Stimulated activated CD8-positive, alpha-beta memory T cell treated with anti-CD3 and anti-CD28 coated beads, Interleukin-15, amount 100 ng/mL, for 4 hours (primary cell): ENCODE data around the gene MTIF2.
"Not testable (repeated sequence)": the region's sequence is repeated elsewhere in the genome, so short reads cannot be mapped to it uniquely, and the experiment has no call there.

Experiments used
- DNase-seq, 2 donors: peaks; one replicate each; pipeline ENCODE4 v3.0.0-alpha.2; 2020; ENCODE audit warnings: low read depth in 2 of 2

Gene MTIF2

DNA sequence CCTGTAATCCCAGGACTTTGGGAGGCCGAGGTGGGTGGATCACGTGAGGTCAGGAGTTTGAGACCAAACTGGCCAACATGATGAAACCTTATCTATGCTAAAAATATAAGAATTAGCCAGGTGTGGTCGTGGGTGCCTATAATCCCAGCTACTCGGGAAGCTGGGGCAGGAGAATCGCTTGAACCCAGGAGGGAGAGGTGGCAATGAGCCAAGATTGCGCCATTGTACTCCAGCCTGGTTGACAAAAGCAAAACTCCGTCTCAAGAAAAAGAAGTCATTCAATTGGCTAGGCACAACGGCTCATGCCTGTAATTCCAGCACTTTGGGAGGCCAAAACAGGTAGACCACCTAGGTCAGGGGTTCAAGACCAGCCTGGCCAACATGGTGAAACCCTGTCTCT, 27.4 kb downstream of the MTIF2 start:
- not testable (repeated sequence) for DNase-seq

DNA sequence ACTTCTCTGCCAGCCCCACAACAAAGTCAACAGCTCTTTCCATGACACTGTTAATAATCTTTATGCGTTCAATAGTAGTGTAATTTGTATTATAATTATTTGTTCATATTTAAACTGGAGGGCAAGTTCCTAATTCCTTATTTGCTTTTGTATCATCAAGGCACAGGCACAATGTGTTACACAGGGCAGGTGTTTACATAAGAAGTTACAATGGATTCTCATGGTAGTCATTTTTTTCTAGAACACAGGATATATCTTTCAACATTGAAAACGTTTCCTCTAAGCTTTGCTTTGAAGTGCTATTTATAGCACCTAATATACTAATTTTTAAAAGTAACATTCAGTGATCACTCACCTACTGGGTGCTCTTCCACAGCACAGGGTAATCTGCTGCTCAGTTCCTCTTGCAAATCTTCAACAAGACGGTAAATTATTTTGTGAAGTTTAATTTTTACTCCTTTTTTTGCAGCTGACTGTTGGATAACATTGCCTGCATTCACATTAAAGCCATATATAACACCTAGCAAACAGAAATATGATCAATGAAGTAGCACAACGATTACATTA, 29.3 kb downstream of the MTIF2 start:
- DNase-seq, result no peak

DNA sequence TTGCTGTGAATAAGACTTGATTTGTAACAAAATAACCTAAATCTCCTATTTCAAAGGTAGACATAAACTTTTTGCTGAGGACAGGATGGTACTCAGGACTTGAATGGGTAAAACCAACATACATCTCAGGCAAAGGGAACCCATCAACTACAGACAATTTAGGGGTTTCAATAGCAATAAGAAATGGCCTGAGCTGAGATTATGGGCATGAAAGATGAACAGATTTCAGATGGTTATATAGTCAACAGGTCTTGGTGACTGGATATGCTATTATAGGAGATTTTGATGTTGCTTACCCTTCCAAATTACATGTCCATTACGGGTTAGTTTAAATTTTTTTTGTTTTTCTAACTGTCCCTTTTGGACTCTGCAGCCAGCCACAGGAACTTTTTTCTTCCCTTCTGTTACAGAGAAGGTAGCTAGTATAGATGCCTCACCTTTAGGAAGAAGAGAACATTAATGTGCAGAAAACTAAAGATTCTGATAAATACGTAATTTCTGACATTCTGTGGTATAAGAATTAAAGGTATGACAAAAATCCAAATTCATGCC, 32.0 kb downstream of the MTIF2 start:
- no peak for DNase-seq

DNA sequence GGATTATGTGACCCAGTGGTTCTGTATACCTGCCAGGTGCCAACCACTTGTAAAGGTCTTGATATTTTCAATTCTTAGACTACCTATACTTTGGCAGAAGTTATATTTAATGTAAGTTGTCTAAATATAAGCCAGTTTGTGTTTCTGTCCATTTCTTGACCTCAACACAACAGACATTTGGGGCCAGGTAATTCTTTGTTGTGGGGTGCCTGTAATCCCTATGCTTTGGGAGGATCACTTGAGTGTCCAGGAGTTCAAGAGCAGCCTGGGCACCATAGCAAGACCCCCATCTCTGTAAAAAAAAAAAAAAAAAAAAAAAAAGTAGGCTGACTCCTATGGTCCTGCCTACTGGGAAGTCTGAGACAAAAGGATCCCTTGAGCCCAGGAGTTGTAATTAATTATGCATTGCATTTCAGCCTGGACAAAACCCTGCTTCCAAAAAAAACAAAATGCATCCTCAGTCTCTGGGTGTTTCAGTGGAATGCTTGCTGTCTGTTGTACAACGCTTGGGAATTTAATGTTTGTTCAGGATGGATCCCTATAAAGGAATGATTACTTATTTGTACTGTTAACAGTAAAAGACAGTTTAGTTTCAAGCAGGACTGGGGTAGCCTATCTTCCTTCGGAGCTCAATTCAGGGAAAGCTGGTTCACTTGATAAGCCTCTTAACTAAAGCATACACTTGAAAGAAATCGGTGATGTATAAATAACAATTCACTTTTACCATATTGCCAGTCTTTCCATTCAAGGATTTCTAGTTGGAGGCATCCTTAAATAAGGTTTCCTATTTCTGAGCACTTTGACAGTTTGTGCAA, 33.1 kb downstream of the MTIF2 start:
- no peak for DNase-seq

DNA sequence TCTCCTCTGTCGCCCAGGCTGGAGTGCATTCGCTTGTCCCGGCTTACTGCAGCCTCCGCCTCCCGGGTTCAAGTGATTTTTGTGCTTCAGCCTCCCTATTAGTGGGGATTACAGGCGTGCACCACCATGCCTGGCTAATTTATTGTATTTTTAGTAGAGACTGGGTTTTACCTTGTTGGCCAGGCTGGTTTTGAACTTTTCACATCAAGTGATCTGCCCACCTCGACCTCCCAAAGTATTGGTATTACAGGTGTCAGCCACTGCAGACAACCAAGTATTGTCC, 35.4 kb downstream of the MTIF2 start:
- DNase-seq, result no peak

DNA sequence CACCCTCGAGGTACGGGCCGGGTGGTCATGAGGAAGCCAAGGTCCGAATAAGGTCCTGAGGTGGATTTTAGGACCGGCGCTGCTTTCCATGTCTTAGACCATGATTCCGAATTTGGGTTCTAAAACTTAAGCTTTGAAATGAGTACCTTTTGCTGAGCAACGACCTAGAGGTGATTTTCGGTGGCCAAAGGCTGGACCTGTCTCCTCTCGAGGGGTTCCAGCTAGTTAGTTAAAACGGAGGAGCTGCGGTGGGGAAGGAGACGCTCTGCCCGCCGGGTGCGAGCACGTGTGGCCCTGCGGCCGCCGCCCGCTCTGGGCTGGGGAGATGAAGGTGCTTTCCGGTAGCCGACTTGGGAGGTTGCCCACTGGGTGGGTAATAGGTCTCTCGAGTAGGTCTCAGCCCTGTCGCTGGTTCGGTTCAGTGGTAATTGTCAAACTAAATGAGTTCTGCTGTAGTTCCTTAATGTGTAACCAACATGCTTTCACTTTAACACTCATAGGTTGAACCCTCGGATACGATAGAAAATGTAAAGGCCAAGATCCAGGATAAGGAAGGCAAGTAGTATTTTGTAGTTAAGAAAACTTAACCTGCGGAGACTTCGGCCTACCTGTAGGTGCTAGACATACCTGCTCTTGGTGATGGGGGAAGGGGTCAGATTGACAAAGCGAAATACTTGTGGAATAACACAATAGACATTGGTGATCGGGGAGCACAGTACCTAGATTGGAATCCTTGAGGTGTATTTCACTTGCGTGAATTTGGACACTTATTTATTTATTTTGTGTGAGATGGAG, 36.0 kb downstream of the MTIF2 start:
- peak in 1 of 2 donors; percentile 34 for DNase-seq

DNA sequence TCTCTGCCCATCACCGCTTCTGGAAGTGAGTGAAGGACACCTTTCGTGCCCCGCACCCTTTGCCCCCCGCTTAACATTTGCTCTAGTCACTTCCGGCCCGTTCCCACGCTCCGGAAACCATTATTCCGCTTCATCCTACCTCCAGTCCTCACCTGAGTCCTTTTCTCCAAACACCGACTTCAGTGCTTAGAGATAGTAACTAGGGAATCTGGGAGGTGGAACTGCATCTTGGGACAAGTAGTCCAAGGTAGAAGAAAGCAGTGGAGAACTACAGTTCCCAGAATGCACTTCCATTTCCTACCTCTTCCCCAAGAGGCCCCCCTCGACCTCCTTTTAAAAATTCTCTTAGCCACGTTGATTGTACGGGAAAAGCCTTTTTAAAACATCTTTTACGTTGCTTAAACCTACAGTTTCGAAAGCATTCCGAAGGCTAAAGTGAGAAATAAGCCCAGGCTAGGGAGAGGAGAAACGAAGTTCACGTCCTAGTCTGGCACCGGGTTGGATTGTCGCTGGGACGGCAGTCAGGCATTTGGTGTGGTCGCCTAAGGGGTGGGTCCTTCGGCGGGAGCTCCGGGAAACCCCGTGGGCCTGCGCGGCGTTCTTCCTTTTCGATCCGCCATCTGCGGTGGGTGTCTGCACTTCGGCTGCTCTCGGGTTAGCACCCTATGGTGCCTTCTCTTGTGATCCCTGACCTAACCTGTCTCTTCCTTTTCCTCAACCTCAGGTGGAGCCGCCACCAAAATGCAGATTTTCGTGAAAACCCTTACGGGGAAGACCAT, 36.8 kb downstream of the MTIF2 start, which contains the start of the genes CLHC1 and RPS27A:
Gene CLHC1 (minus strand): TSS at position 210 of the 779 bp plus-strand sequence. CDS start 9,882 bp downstream, outside the sequence.
Gene RPS27A (plus strand): TSS at position 605 of the 779 bp plus-strand sequence. CDS start 137 bp downstream, at position 742.
- DNase-seq, result peak; percentile 82 to 85

DNA sequence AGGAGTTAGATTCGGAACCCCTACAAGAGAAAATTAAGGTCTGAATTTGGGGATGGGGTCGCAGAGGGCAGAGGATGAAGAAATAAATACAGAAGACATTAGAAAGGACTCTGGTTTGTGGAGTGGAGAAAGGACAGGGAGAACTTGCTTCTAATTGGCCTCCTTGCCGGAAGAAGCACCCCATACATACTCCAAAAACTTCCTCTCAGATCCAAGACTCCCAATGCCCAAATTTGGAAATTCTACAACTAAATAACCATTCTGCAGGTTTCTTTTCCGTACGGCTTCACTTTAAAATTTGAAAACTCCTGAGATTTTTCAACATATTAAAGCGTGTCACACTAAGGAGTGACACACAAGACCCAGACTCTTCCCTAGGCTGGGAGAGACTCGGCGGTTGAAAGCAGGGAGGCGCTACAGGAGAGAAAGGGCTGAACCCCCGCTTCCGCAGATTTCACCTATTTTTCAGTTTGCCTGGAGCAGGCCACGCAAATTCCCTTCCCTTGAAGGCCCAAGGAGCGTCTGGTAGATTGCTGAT, 37.4 kb downstream of the MTIF2 start:
- DNase-seq, result no peak

DNA sequence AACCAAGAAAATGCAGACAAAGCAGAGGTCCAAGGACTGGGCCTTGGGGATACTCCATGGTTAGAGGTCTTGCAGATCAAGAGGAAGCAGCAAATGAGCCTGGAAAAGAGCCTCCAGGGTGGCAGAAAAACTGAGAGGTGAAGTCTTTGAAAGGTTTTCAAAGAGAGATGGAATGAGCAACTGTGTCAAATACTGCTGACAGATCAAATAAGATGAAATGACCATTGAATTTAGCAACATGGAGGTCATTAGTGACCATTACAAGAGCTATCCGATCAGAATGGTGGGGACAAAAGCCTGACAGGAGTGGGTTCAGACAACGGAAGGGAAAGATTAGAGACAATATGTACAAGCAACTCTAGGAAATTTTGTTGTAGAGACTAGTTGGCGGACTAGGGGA, 38.5 kb downstream of the MTIF2 start:
- no peak for DNase-seq

DNA sequence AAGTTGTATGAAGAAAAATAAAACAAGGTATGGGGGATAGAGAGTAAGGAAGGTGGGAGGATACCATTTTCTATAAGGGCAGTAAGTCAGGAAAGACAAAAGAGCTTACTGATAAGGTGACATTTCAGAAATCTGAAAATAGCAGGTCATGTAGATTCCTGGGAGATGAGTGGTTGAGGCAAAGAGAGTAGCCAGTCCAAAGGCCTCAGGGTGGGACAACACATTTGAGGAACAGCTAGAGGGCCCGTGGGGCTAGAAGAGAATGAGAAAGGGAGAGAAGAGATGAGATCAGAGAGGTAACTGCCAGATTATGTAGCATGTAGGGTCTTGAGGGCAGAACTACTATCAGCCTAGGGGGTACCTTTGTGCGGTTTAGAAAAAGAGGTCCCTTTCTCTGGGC, 39.8 kb downstream of the MTIF2 start:
- no peak for DNase-seq

DNA sequence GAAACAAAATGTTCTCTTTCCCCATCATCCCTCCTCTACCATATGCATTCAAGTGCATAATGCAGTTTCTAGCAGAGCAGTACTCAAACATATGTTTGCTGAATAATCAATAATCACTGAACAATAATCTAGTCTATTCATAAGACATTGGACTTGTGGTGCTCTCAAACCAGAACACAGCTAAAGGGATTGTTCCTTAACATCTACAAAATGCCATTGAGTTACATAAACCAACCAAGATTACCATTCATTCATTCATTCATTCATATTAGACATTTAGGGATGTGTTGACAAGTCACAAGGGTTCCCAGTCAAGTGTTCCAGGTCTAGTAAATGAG, 40.8 kb downstream of the MTIF2 start:
- DNase-seq, result no peak

DNA sequence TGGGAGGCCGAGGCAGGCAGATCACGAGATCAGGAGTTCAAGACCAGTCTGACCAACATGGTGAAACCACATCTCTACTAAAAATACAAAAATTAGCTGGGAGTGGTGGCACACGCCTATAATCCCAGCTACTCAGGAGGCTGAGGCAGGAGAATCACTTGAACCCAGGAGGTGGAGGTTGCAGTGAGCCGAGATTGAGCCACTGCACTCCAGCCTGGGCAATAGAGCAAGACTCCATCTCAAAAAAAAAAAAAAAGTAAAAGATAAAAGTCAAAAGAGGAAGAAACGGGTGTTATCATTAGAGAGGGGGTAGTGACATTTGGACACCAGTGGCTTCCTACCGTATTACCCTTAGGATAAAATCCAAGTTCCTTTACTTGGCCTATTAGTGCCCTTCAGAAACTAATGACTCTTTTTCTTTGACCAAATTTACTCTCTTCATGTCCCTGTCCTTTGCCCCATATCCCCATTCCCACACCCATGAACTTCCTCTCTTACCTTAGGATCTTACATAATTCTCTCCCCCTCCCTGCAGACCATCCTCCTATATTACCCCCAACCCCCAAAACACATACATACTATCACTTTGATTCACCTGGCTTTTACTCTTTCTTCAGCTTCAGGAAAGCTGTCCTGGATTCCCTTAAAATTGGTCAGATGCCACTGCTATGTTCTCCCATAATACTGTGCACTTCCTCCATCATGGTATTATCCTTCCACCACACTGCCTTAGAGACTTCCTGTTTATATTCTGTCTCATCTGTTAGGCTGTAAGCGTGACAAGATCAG, 41.4 kb downstream of the MTIF2 start:
- not testable (repeated sequence) for DNase-seq

DNA sequence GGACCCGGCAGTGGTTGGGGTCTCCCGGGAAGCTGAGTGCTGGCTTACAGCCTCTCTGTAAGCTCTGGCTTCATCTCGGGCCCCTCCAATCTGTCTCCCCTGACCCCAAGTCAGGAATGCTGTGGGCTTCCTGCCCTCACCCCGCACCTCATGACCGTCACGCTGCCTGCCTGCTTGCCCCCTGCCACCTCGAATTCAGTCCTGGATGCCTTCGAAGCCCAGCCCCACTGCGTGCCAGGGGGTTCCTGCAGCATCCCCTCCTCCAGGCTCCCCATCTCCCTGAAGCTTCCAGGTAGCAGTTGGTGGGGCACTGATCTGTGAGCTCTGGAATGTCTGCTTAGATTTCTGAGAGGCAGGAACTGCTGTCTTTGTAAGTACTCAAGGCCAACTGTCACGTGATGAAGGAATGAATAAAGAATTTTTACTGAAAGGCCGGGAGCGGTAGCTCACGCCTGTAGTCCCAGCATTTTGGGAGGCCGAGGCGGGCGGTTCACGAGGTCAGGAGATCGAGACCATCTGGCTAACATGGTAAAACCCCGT, 43.5 kb downstream of the MTIF2 start:
- no peak for DNase-seq

DNA sequence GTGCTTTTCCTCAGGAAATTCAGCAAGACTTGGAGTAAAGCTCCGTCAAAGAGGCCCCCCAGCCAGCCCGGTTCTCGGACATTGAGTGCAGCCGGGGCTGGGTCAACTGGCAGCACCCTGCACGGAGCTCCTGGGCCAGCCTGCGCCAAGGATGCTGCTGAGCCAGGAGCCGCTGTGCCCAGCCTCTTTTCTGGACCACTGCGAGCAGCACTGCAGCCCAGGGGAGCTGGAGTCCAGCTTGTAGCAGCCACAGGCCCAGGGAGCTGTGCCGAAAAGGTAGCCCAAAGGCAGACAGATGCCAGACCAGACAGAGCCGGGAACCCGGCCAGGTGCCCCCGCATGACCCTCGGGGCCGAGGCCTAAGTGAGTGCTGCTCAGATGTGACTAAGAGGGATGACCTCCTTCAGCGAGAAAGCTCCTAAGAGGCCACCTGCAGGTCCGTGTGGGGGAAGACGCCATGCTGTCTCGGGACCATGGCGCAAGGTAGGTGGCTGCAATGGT, 44.2 kb downstream of the MTIF2 start:
- no peak for DNase-seq

DNA sequence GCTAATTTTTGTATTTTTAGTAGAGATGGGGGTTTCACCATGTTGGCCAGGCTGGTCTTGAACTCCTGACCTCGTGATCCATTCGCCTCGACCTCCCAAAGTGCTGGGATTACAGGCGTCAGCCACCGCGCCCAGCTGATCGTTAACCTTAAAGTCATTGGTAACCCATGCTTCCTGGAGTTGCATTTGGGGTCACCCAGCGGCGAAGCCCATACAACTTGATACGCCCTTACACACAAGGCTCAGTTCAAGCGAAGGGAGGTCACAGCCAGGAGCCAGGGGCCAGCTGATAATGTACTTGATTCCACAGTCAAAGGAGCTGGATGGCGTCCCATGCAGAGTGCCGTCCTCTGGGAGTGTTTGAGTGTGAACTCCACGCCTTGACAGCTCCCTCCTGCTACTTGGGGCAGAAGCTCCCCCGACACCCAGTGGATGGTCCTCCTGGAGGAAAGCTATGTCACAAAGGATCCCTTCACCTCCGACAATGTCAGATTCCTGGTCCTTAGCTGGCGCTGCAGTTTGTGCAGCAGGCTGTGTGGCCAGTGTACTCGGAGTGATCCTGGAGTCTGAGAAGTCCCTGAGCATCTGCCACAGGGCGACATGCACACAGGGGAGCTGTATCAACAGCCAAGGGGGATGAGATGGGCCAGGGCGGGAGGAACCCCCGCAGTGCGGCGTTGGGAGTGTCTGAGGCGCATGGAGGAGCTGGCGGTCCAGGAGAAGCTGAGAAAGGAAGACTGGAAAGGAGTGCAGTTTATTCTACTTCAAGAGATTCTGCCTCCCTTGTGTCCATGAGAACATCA, 44.9 kb downstream of the MTIF2 start:
- DNase-seq, result no peak

DNA sequence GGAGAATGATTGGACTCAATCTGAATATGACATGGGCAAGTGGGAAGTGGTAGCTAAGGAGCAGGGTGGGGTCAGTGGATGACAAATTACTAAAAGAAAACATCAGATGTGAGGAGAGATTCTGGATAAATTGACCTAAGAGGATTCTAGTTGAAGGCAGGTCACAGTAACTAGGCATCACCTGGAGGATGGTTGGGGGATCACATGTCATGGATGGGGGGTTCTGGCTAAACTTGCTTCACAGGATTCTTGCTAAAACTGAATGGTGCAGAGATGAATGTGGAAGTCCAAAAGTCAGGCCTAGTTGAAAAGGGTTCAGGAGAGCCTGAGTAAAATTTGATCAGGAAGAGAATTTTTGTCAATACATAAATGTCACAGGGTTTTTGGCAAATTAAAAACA, 55.2 kb downstream of the MTIF2 start:
- DNase-seq, result no peak

DNA sequence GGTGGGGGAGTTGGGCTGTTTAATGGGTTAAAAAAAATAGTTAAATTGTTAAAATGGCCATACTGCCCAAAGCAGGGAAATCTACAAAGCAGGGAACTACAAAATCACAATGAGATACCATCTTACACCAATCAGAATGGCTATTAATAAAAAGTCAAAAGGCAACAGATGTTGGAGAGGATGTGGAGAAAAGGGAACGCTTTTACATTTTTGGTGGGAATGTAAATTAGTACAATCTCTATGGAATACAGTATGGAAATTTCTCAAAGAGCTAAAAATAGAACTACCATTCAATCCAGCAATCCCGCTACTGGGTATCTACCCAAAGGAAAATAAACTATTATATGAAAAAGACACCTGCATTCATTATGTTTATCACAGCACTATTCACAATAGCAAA, 64.1 kb downstream of the MTIF2 start:
- DNase-seq, result no peak

DNA sequence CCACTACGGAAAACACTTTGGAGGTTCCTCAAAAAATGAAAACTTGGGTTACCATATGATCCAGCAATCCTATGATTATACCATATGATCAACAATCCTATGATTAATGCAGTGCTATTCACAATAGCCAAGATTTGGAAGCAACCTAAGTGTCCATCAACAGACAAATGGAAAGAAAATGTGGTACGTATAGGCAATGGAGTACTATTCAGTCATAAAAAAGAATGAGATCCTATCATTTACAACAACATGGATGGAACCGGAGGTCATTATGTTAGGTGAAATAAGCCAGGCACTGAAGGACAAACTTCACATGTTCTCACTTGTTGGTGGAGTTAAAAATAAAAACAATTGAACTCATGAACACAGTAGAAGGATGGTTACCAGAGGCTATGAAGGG, 64.5 kb downstream of the MTIF2 start:
- DNase-seq, result no peak

DNA sequence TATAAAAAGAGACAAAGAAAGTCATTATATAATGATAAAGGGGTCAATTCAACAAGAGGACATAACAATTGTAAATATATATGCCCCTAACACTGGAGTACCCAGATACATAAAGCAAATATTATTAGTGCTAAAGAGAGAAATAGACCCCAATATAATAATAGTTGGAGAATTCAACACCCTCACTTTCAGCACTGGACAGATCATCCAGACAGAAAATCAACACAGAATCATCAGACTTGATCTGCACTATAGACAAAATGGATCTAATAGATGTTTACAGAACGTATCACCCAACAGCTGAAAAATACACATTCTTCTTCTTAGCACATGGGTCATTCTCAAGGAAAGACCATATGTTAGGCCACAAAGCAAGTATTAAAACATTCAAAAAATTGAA, 68.6 kb downstream of the MTIF2 start:
- DNase-seq, result no peak
